IMR-90 (cell line): ENCODE data around the gene CD55. TPM values are rescaled to one million over a fixed set of nuclear protein-coding genes. Genes with fewer than 3 reads are reported as not detected.

Experiments
- ATAC-seq: fragments of 200-7000 bp; cut with Tn5 transposase; 2 replicates; pipeline ENCODE4 v1.9.1; 2020; ENCODE audit warnings: low read depth, mild to moderate bottlenecking, moderate library complexity
- BruUV-seq: library from RNA; stranded (reverse); fragments of 400-500 nt; replicated peaks from 2 replicates; lab custom pipeline; 2021; lab: Mats Ljungman, UMichigan
- CTCF ChIA-PET: fragments of 300-600 bp; formaldehyde crosslinking; extraction: SDS; loops from one replicate; lab custom pipeline; 2021; ENCODE audit warnings: antibody characterized with exemption; lab: Yijun Ruan, JAX
- POLR2A ChIA-PET: fragments of 300-600 bp; sonication (Branson Sonifier 250); formaldehyde crosslinking; loops from one replicate; lab custom pipeline; 2022; ENCODE audit warnings: antibody characterized with exemption; ENCODE audit not compliant: unreplicated experiment; lab: Charles Lee
- DNase-seq: peaks from one replicate; pipeline ENCODE4 v3.0.0; 2013
- H2AFZ ChIP-seq: replicated peaks from 2 replicates; pipeline ENCODE3; 2013; ENCODE audit warnings: low read length, mild to moderate bottlenecking; ENCODE audit not compliant: poor library complexity
- H2AK5ac ChIP-seq: 2 replicates; pipeline ENCODE4 v1.6.1; 2013; ENCODE audit warnings: low read depth, low read length, inconsistent platforms
- H2AK9ac ChIP-seq: replicated peaks from 2 replicates; pipeline ENCODE3; 2013; ENCODE audit warnings: mild to moderate bottlenecking, low read depth, low read length, moderate library complexity; ENCODE audit not compliant: poor library complexity
- H2BK120ac ChIP-seq: 2 replicates; pipeline ENCODE4 v1.6.1; 2013; ENCODE audit warnings: low read depth, low read length, inconsistent platforms
- H2BK15ac ChIP-seq: 3 replicates; pipeline ENCODE4 v1.6.1; 2013; ENCODE audit warnings: low read depth, low read length, inconsistent platforms
- H2BK20ac ChIP-seq: 2 replicates; pipeline ENCODE4 v1.6.1; 2013; ENCODE audit warnings: low read depth, mild to moderate bottlenecking, inconsistent platforms, low read length, moderate library complexity
- H2BK5ac ChIP-seq: 2 replicates; pipeline ENCODE4 v1.6.1; 2013; ENCODE audit warnings: mild to moderate bottlenecking, low read depth, low read length, inconsistent platforms; ENCODE audit not compliant: poor library complexity, severe bottlenecking
- H3K14ac ChIP-seq: replicated peaks from 2 replicates; pipeline ENCODE4 v1.6.1; 2013; ENCODE audit warnings: low read depth, low read length, inconsistent platforms
- H3K18ac ChIP-seq: 2 replicates; pipeline ENCODE4 v1.6.1; 2013; ENCODE audit warnings: low read depth, low read length, control low read depth
- H3K23ac ChIP-seq: 2 replicates; pipeline ENCODE4 v1.6.1; 2013; ENCODE audit warnings: low read depth, low read length, inconsistent platforms
- H3K27ac ChIP-seq: 2 replicates; pipeline ENCODE4 v1.5.1; 2013; ENCODE audit warnings: mild to moderate bottlenecking, control low read depth, low read length; ENCODE audit not compliant: insufficient read depth
- H3K27me3 ChIP-seq: 2 replicates; pipeline ENCODE4 v1.6.1; 2013; ENCODE audit warnings: low read length; ENCODE audit not compliant: control insufficient read depth, insufficient read depth
- H3K36me3 ChIP-seq: 2 replicates; pipeline ENCODE4 v1.6.1; 2013; ENCODE audit warnings: low read length, mixed read lengths; ENCODE audit not compliant: control insufficient read depth, insufficient read depth
- H3K4ac ChIP-seq: 2 replicates; pipeline ENCODE4 v1.6.1; 2013; ENCODE audit warnings: low read depth, low read length, inconsistent platforms
- H3K4me1 ChIP-seq: 2 replicates; pipeline ENCODE4 v1.6.1; 2013; ENCODE audit warnings: low read length, mixed read lengths; ENCODE audit not compliant: control insufficient read depth, insufficient read depth
- H3K4me2 ChIP-seq: 2 replicates; pipeline ENCODE4 v1.6.1; 2013; ENCODE audit warnings: low read depth, mild to moderate bottlenecking, control low read depth, low read length, moderate library complexity
- H3K4me3 ChIP-seq: 2 replicates; pipeline ENCODE4 v1.5.1; 2013; ENCODE audit warnings: low read depth, mild to moderate bottlenecking, control low read depth, low read length, moderate library complexity; ENCODE audit not compliant: insufficient read depth
- H3K56ac ChIP-seq: 2 replicates; pipeline ENCODE4 v1.6.1; 2013; ENCODE audit warnings: low read length, inconsistent platforms; ENCODE audit not compliant: insufficient read depth; ENCODE audit errors: extremely low read depth
- H3K79me1 ChIP-seq, 2 experiments: 2 replicates each; pipeline ENCODE4 v1.6.1; 2013; ENCODE audit warnings: low read length in 2 of 2, inconsistent platforms in 1 of 2, low read depth in 1 of 2
- H3K9ac ChIP-seq: 2 replicates; pipeline ENCODE4 v1.6.1; 2013; ENCODE audit warnings: low read depth, low read length, control low read depth
- H3K9me1 ChIP-seq: 2 replicates; pipeline ENCODE4 v1.6.1; 2013; ENCODE audit warnings: low read length, inconsistent platforms; ENCODE audit not compliant: insufficient read depth
- H3K9me3 ChIP-seq: 2 replicates; pipeline ENCODE4 v1.6.1; 2013; ENCODE audit warnings: low read length; ENCODE audit not compliant: control insufficient read depth, insufficient read depth
- H4K20me1 ChIP-seq: 2 replicates; pipeline ENCODE4 v1.6.1; 2013; ENCODE audit warnings: low read length, inconsistent platforms; ENCODE audit not compliant: insufficient read depth
- H4K5ac ChIP-seq: 2 replicates; pipeline ENCODE4 v1.6.1; 2013; ENCODE audit warnings: mild to moderate bottlenecking, low read depth, low read length, control low read depth
- H4K8ac ChIP-seq, 2 experiments: 2 replicates each; pipeline ENCODE4 v1.6.1; 2013; ENCODE audit warnings: low read depth in 2 of 2, low read length in 2 of 2, control low read depth in 1 of 2, inconsistent platforms in 1 of 2
- H4K91ac ChIP-seq: 2 replicates; pipeline ENCODE4 v1.6.1; 2013; ENCODE audit warnings: low read depth, low read length, inconsistent platforms; ENCODE audit not compliant: insufficient read depth
- MXI1 ChIP-seq: IDR thresholded peaks from 2 replicates; pipeline ENCODE4 v1.6.1; 2012; ENCODE audit warnings: low read depth, mild to moderate bottlenecking, low read length, moderate library complexity, borderline replicate concordance
- WGBS, 2 experiments: methylation state at CpG; one replicate each; pipeline versions ENCODE4 v1.1.5 to v1.1.7; 2013; ENCODE audit warnings: missing lambda C conversion rate in 2 of 2; ENCODE audit not compliant: insufficient read length in 1 of 2; ENCODE audit errors: extremely low coverage in 2 of 2; 5-methylcytosine and 5-hydroxymethylcytosine counted together
- dilution Hi-C: fragments of 300-500 bp; cut with HindIII; formaldehyde crosslinking; loops from one replicate; pipeline ENCODE4 v1.14.3; 2018; ENCODE audit warnings: low sequenced_read_pairs; ENCODE audit not compliant: unreplicated experiment
- in situ Hi-C: fragments of 300-500 bp; cut with MboI; formaldehyde crosslinking; loops from 3 replicates; pipeline ENCODE4 v1.14.3; 2019; ENCODE audit warnings: low sequenced_read_pairs, inconsistent platforms, mixed read lengths
- intact Hi-C: fragments of 100-400 bp; cut with micrococcal nuclease; formaldehyde crosslinking; loops from 2 replicates; pipeline ENCODE4 v1.10.0; 2022
- polyA plus RNA-seq, 3 experiments: library from polyadenylated mRNA; depleted of rRNA; stranded (reverse); fragments of >200 nt; gene quantifications; 2 replicates each; pipeline ENCODE4 v1.2.3, GENCODE V29; 2012; ENCODE audit warnings: low replicate concordance in 1 of 3
- total RNA-seq: library from RNA; depleted of rRNA; stranded (reverse); fragments of >200 nt; gene quantifications from 2 replicates; pipeline ENCODE4 v1.2.3, GENCODE V29; 2012
- TF ChIP-seq, protein P1 (sequence below): conservative IDR thresholded peaks from 2 replicates; pipeline ENCODE4 v1.5.1; 2012; ENCODE audit warnings: mild to moderate bottlenecking, low read depth, low read length, improper control_type of control experiment

The CD55 gene
- total and polyA plus RNA-seq, 2 of the 4 experiments (the other 2 are of a cell fraction) = 6.6 to 11.5 TPM

DNA sequence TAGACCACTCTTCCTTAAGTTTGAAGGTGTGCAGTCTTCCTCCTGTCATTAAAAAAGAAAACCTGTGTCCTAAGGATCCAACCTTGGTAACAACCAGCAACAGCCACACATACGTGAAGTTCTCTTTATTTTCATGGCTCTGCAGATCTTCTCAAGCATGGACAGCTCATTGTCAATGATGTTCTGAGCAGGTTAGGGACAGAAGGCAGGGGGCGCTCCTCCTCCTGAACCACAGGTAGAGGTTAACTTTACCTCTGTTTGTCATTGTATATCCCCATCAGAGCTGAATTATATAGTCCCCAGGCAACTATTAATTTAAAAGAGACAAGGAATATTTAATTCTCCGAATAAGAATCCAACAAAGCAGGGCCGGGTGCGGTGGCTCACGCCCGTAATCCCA lies 80.1 kb downstream of the CD55 start:
- H3K79me1 ChIP-seq = no peaks in the 10 kb centered on the region
- H3K4me2 ChIP-seq = no peak overlapping the region
- no peaks in the 10 kb centered on the region for H3K27me3 ChIP-seq
- H3K14ac ChIP-seq = no peak overlapping the region
- H2BK15ac ChIP-seq = no peak overlapping the region
- no peak overlapping the region for H3K56ac ChIP-seq
- no peak overlapping the region; the same call in 1 of the 2 replicates for H3K4ac ChIP-seq
- BruUV-seq = no TSS peak
- no peaks in the 10 kb centered on the region for H3K36me3 ChIP-seq
- DNase-seq (no peak), ATAC-seq (no peak)
- no CpG with 5 or more reads among the region's 7 CpGs for WGBS, 2 experiments
- H3K18ac ChIP-seq = no peak overlapping the region
- H2AK9ac ChIP-seq = no peak overlapping the region
- H3K4me1 ChIP-seq = no peaks in the 10 kb centered on the region
- intact Hi-C loops = loop anchor here (10.0 kb wide), 1 partner anchor 487 kb away; no protein-coding TSS in a partner anchor
- H3K4me3 ChIP-seq = no peak overlapping the region
- no peak overlapping the region for H4K91ac ChIP-seq
- H2AK5ac ChIP-seq = no peak overlapping the region
- no peak overlapping the region for H4K8ac ChIP-seq
- no peak overlapping the region for H3K9ac ChIP-seq
- H4K20me1 ChIP-seq = no peaks in the 10 kb centered on the region
- H3K9me3 ChIP-seq = no peaks in the 10 kb centered on the region
- H3K27ac ChIP-seq = no peak overlapping the region
- H3K9me1 ChIP-seq = no peaks in the 10 kb centered on the region
- TF ChIP-seq, protein P1, sequence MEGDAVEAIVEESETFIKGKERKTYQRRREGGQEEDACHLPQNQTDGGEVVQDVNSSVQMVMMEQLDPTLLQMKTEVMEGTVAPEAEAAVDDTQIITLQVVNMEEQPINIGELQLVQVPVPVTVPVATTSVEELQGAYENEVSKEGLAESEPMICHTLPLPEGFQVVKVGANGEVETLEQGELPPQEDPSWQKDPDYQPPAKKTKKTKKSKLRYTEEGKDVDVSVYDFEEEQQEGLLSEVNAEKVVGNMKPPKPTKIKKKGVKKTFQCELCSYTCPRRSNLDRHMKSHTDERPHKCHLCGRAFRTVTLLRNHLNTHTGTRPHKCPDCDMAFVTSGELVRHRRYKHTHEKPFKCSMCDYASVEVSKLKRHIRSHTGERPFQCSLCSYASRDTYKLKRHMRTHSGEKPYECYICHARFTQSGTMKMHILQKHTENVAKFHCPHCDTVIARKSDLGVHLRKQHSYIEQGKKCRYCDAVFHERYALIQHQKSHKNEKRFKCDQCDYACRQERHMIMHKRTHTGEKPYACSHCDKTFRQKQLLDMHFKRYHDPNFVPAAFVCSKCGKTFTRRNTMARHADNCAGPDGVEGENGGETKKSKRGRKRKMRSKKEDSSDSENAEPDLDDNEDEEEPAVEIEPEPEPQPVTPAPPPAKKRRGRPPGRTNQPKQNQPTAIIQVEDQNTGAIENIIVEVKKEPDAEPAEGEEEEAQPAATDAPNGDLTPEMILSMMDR = no peak
- no peak for TF ChIP-seq MXI1
- dilution Hi-C loops = no loop called here
- CTCF ChIA-PET = interaction anchor here (0.6 to 1.4 kb wide), 4 partner anchors 9 to 317 kb away, joined by 3 to 5 read pairs (median 4); no protein-coding TSS in a partner anchor
- no peak overlapping the region for H2BK20ac ChIP-seq
- no peak overlapping the region for H3K23ac ChIP-seq
- no peak overlapping the region for H2BK5ac ChIP-seq
- H4K5ac ChIP-seq = no peak overlapping the region
- in situ Hi-C loops = no loop called here
- POLR2A ChIA-PET = no interaction called here
- H2AFZ ChIP-seq = no peak overlapping the region
- no peak overlapping the region for H2BK120ac ChIP-seq
